Measurements from ENCODE around the gene ATXN7L1. TPM values are rescaled to one million over a fixed set of nuclear protein-coding genes. Genes with fewer than 3 reads are reported as not detected.
"Not testable (repeated sequence)": the region's sequence is repeated elsewhere in the genome, so short reads cannot be mapped to it uniquely, and the experiment has no call there.

The ATXN7L1 gene
- polyA plus RNA-seq, 3 donors: 8.0 to 10.5 (median 9.9) TPM

- no peak for DNase-seq (ENCODE audit: low read depth in 3 of 3, low spot score in 2 of 3)
These were observed 13.6 kb downstream of the ATXN7L1 start for GRCh38 chr7:105862770-105863169.

GRCh38 chr7:105862276-105862675, 14.1 kb downstream of the ATXN7L1 start:
- no peak for DNase-seq (ENCODE audit: low read depth in 3 of 3, low spot score in 2 of 3)

- no peak for DNase-seq (ENCODE audit: low read depth in 3 of 3, low spot score in 2 of 3)
These were observed 15.2 kb downstream of the ATXN7L1 start for GRCh38 chr7:105861224-105861623.

DNA sequence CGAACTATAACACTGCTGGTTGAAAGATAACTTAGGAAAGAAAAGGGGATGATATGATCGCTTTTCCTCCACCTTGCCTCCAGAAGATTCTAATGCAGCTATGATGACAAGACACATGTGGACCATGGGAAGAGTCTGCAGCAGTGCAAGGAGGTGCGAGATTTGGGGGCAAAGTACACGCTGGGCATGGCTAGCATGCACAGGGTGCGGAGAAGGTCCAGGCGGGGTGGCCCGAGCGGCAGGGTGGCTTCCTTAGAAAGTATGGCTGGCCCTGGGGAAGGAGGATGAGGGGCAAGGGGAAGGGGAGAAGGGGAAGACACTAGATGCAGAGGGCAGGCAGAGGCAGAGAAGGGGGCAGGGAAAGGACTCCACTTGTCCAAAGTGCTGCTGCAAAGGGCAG, 15.6 kb downstream of the ATXN7L1 start:
- DNase-seq (ENCODE audit: low read depth in 3 of 3, low spot score in 2 of 3): no peak

- DNase-seq (ENCODE audit: low read depth in 3 of 3, low spot score in 2 of 3): no peak
These were observed 19.1 kb downstream of the ATXN7L1 start for GRCh38 chr7:105857009-105857952.

DNA sequence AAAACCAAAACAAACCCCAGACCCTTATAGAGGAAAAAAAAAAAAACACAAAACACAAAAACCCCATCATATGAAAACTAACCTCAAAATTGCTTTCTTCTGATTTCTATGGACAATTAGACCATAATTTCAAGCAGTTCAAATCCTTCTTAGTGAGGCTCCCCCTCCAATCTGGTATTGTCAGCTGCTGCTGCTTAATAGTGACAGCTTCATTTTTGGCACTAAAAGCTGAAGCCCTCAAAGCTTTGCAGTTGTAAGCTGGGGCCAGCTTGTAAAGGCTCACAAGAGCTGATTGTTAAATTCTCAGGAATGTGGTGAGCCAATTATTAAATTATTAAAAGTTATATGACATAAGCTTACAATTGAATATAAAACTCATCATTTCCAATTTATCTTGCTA, 21.9 kb downstream of the ATXN7L1 start:
- no peak for DNase-seq (ENCODE audit: low read depth in 3 of 3, low spot score in 2 of 3)

GRCh38 chr7:105853931-105854419, 22.4 kb downstream of the ATXN7L1 start:
- peak in 1 of 3 donors; percentile 38 for DNase-seq (ENCODE audit: low read depth in 3 of 3, low spot score in 2 of 3)

- DNase-seq (ENCODE audit: low read depth in 3 of 3, low spot score in 2 of 3): no peak
These were observed 25.3 kb downstream of the ATXN7L1 start for GRCh38 chr7:105851064-105851463.

DNA sequence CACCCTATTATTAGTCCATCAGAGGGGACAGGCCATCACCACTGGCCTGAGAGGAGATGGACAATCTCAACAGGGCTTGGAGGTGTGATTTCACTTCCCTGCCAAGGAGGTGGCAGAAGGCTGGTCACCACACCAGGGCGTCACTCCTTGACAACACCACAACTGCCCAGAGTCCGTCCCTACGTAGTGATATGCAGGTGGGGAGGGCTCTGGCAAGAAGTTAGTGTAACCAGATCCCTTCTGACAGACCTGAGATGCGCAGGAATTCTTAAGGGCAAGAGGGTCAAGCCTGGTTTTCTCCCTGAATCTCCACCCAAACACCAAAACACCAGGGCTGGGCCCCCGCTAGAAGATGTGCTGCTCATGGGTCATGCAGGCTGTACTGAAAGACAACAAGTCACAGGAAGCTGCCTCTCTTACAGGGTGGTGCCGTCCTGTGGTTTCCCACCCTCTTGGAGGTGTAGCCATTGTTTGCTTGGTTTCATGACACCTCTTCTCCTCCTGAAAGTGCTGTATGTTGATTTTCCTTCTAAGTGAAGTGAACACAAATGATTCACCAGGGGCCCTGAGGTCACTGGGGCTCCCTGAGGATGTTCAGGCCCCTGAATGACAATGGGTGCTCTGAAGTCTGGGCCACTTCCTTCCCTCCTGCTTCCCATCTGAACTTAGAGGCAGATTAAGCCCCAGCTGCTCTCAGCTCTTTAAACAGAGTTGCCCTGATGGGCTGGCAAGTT, 27.1 kb downstream of the ATXN7L1 start:
- DNase-seq (ENCODE audit: low read depth in 3 of 3, low spot score in 2 of 3): no peak

- DNase-seq (ENCODE audit: low read depth in 3 of 3, low spot score in 2 of 3): no peak
These were observed 30.0 kb downstream of the ATXN7L1 start for GRCh38 chr7:105846404-105846803.

DNA sequence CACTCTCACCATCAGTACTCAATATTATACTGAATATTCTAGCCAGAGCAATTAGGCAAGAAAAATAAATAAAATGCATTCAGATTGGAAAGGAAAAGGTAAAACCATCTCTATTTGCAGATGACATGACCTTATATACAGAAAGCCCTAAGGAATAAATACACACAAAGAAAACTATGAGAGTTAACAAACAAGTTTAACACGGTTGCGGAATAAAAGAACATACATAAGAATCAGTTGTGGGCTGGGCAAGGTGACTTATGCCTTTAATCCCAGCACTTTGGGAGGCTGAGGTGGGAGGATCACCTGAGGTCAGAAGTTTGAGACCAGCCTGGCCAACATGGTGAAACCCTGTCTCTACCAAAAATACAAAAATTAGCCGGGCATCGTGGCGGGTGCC, 31.7 kb downstream of the ATXN7L1 start:
- not testable (repeated sequence) for DNase-seq (ENCODE audit: low read depth in 3 of 3, low spot score in 2 of 3)

GRCh38 chr7:105841866-105842265, 34.5 kb downstream of the ATXN7L1 start:
- no peak for DNase-seq (ENCODE audit: low read depth in 3 of 3, low spot score in 2 of 3)

GRCh38 chr7:105840981-105841749, 35.2 kb downstream of the ATXN7L1 start:
- no peak for DNase-seq (ENCODE audit: low read depth in 3 of 3, low spot score in 2 of 3)

- DNase-seq (ENCODE audit: low read depth in 3 of 3, low spot score in 2 of 3): no peak
These were observed 37.1 kb downstream of the ATXN7L1 start for GRCh38 chr7:105839266-105839665.

DNA sequence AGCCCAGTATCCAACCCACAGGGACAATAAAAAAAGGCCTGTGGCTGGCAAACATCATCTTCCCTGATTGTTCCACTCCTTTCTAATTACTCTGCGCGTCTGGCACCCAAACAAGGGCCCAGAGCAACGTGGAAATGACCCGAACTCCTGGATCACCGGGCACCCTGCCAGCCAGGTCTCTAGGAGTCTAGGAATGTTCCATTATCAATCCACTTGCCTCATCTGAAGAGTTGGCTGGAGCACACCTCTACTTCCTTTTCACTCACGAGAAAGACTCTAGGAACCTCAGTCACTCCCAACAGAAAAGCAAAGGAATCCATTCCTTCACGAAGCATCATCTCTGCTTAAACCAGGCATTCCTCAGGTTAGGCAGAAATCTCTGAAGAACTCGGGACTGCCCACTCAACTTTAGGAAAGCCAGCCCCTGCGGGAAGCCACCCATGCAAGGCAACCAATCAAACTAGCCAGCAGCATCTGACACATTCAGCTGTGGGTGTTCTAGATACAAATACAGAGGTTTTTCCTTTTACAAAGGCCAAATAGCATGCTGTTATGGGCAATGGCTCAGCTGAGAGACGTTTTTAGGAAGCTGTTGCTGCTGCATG, 37.7 kb downstream of the ATXN7L1 start:
- no peak for DNase-seq (ENCODE audit: low read depth in 3 of 3, low spot score in 2 of 3)

- DNase-seq (ENCODE audit: low read depth in 3 of 3, low spot score in 2 of 3): no peak
These were observed 38.4 kb downstream of the ATXN7L1 start for GRCh38 chr7:105837765-105838626.

DNA sequence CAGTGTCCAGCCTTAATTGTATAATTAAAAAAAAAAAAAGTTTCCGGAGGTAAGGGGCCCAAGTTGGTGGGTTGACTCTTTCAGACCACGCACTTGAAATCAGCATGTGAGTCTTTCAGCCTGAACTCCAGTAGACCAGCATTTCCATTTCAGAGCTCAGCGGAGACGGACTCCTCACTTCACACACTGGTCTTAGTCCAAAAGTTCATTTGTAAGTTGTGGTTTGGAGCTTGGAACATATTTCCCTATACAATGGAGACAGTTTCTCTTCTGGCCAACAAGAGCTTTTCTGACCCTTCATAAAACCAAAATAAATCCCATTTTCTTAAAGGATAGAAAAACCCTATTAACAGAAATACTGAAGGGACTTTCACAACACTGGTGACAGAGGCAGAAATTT, 41.0 kb downstream of the ATXN7L1 start:
- no peak for DNase-seq (ENCODE audit: low read depth in 3 of 3, low spot score in 2 of 3)

DNA sequence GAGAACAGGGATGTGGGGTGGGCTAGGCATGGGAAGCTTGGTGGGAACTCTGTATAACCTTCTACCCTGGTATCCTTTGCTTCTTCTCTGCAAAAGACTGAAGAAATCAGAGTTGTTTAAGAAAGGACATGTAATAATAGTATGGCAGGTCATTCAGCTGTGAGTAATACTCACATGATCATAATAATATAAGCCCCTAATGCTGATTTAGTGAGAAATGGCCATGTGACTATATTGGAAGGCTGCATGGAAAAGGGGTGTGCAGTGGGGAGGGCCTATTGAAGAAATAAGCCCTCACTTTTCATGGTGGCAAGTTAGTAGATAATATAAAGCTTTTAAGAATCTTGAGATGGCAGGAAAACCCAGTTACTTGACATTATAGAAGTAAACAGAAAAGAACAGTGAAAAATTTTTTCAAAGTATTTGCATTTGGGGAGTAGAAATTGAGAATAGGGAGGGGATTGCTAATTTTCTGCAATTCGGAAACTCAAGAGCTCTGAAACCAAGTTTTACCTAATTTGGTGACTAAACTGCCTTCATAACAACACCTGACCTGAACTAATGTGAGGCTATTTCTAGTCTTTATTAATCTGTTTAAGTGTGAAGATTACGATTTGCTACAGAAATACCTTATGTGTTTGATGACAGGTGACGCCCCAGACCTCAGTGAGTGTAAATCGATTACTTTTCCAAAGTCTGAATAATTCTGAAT, 44.4 kb downstream of the ATXN7L1 start:
- no peak for DNase-seq (ENCODE audit: low read depth in 3 of 3, low spot score in 2 of 3)

GRCh38 chr7:105831302-105831620, 45.1 kb downstream of the ATXN7L1 start:
- DNase-seq (ENCODE audit: low read depth in 3 of 3, low spot score in 2 of 3): no peak

All from right renal cortex interstitium (tissue), 3 donors.